Activated CD4-positive, alpha-beta memory T cell treated with anti-CD3 and anti-CD28 coated beads, Interleukin-2, amount 10 ng/mL, durations not matched to agents 7 days and 5 days (primary cell): ENCODE data around the gene MAP6. TPM values are rescaled to one million over a fixed set of nuclear protein-coding genes. Genes with fewer than 3 reads are reported as not detected.

Experiments used
- CTCF ChIA-PET: fragments of 350-600 bp; sonication (Branson Sonifier 250); formaldehyde crosslinking; loops from one replicate; lab custom pipeline; 2021; ENCODE audit warnings: antibody characterized with exemption, inconsistent platforms; lab: Charles Lee
- POLR2A ChIA-PET: fragments of 350-600 bp; sonication (Branson Sonifier 250); formaldehyde crosslinking; loops from one replicate; lab custom pipeline; 2021; ENCODE audit warnings: antibody characterized with exemption; lab: Charles Lee
- DNase-seq: peaks from one replicate; pipeline ENCODE4 v3.0.0-alpha.2; 2020
- H3K27ac Mint-ChIP-seq: one replicate; pipeline ENCODE4 v1.8.0; 2021; ENCODE audit warnings: mild to moderate bottlenecking, mixed read lengths
- H3K27me3 Mint-ChIP-seq: one replicate; pipeline ENCODE4 v1.8.0; 2021; ENCODE audit warnings: mixed read lengths
- H3K36me3 Mint-ChIP-seq: one replicate; pipeline ENCODE4 v1.8.0; 2021; ENCODE audit warnings: low read depth, mixed read lengths
- H3K4me1 Mint-ChIP-seq: one replicate; pipeline ENCODE4 v1.8.0; 2021; ENCODE audit warnings: mixed read lengths
- H3K4me3 Mint-ChIP-seq: one replicate; pipeline ENCODE4 v1.8.0; 2021; ENCODE audit warnings: mild to moderate bottlenecking, mixed read lengths
- H3K9me3 Mint-ChIP-seq: one replicate; pipeline ENCODE4 v1.8.0; 2021; ENCODE audit warnings: mixed read lengths
- total RNA-seq, 2 experiments: library from RNA; stranded (reverse); gene quantifications; one replicate each; pipeline ENCODE4 v1.2.3, GENCODE V29; 2021

Gene MAP6
- total RNA-seq, 2 experiments from 2014 or later = 1.5 to 1.6 TPM

GRCh38 chr11:75663808-75664207, 5.0 kb downstream of the MAP6 start:
- Mint-ChIP-seq H3K4me3 (no peak overlapping the region), H3K9me3 (no peaks in the 10 kb centered on the region), H3K36me3 (peaks cover 2% of the 10 kb centered on the region), H3K27me3 (peaks cover 55% of the 10 kb centered on the region), H3K27ac (no peak overlapping the region), H3K4me1 (peaks cover 12% of the 10 kb centered on the region)
- no peak for DNase-seq
- ChIA-PET POLR2A (no interaction called here), CTCF (interaction anchor here (1.4 kb wide), 1 partner anchor 14 kb away, joined by 3 read pairs; no protein-coding TSS in a partner anchor)

- ChIA-PET POLR2A (no interaction called here), CTCF (no interaction called here)
- Mint-ChIP-seq H3K27me3 (peaks cover 39% of the 10 kb centered on the region), H3K4me1 (peaks cover 7% of the 10 kb centered on the region), H3K27ac (no peak overlapping the region), H3K9me3 (no peaks in the 10 kb centered on the region), H3K36me3 (no peaks in the 10 kb centered on the region), H3K4me3 (no peak overlapping the region)
- DNase-seq = no peak
These were observed 9.0 kb downstream of the MAP6 start for GRCh38 chr11:75659836-75660235.

GRCh38 chr11:75656044-75656727, 12.7 kb downstream of the MAP6 start:
- ChIA-PET POLR2A (no interaction called here), CTCF (no interaction called here)
- Mint-ChIP-seq H3K27ac (no peak overlapping the region), H3K4me3 (no peak overlapping the region), H3K36me3 (no peaks in the 10 kb centered on the region), H3K4me1 (peaks cover 16% of the 10 kb centered on the region), H3K9me3 (no peaks in the 10 kb centered on the region), H3K27me3 (peaks cover 26% of the 10 kb centered on the region)
- DNase-seq = no peak

DNA sequence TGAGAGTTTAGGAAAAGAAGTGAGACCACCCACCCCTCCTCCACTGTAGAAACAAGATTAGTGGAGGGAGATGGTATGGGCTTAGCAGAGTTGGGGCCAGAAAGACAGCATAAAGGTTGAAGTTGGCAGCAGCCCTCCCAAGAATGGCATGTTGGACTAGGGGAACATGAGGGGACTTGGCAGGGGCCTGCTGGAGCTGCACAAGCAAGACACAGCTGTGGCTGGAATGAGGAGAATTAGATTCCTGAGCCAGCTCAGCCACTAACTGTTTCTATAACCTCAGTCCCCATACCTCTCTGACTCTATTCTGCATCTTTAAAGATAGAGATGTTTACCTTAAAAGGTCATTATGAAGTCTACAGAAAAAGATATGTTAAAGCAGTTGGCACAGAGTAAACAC, 13.2 kb downstream of the MAP6 start:
- CTCF ChIA-PET = no interaction called here
- H3K27me3 Mint-ChIP-seq = peaks cover 27% of the 10 kb centered on the region

DNA sequence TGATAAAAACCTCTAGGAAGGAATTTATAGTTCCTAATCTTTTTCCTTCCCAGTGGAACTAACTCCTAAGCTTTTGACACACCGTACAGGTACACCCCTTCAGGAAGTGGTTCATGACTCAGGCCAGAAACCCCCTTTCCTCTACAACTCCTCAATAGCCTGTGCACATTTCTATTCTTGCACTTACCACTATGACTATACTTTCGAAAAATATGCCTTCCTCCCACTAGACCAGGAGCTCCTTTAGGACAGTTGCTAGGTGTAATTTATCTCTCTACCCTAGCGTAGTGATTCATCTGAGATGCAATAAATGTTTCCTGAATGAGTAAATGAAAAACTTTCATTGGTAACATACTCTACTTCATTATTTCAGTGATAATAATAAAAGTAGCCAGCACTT, 14.5 kb downstream of the MAP6 start:
- H3K4me3 Mint-ChIP-seq = no peak overlapping the region
- no peak for DNase-seq
- POLR2A ChIA-PET = no interaction called here

More for the DNA sequence above, 13.2 kb downstream of the MAP6 start:
- Mint-ChIP-seq H3K4me1 (peaks cover 16% of the 10 kb centered on the region), H3K4me3 (no peak overlapping the region), H3K36me3 (no peaks in the 10 kb centered on the region), H3K9me3 (no peaks in the 10 kb centered on the region), H3K27ac (no peak overlapping the region)
- DNase-seq = no peak
- POLR2A ChIA-PET = no interaction called here

DNA sequence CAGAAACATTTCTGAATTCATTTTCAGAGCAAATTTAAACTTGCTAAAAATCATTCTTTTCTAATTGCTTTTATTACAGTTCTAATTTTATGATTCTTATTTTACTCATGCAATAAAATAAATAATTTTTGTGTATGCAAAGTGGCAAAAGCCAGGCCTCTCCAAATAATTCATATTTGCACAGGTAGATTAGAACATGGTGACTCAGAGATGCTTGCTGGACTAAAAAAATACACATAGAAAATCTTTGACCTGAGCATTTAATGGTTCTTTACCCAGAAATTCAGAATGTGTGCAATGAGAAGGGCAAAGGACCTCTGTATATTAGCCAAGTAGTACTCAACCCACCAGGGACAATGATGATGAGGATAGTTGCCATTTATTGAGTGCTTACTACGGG, 15.3 kb downstream of the MAP6 start:
- Mint-ChIP-seq H3K4me3 (no peak overlapping the region), H3K4me1 (peaks cover 16% of the 10 kb centered on the region), H3K27me3 (peaks cover 19% of the 10 kb centered on the region)

More for the DNA sequence above, 14.5 kb downstream of the MAP6 start:
- Mint-ChIP-seq H3K27ac (no peak overlapping the region), H3K4me1 (peaks cover 16% of the 10 kb centered on the region), H3K27me3 (peaks cover 20% of the 10 kb centered on the region), H3K36me3 (no peaks in the 10 kb centered on the region), H3K9me3 (no peaks in the 10 kb centered on the region)
- CTCF ChIA-PET = interaction anchor here (0.6 kb wide), 1 partner anchor 15 kb away, joined by 3 read pairs; no protein-coding TSS in a partner anchor

DNA sequence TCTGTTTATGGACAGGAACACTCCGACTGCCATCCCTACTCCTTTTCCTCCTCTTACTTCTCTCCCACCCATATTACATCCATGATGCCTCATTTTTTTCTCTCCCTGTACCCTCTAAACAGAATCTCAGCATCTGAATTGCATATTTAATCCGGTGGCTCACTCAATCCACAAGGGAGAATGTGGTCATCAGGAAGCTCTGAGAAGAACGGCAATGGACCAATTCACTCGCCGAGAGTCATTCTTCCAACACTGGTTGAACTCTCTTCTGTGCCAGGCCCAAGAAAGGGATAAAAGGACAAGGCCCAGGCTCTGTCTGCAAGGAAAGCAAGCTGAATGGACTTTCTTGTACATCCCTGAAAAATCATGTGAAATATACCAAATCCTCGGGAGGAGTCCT, 15.9 kb downstream of the MAP6 start:
- no peak overlapping the region for H3K27ac Mint-ChIP-seq
- no peaks in the 10 kb centered on the region for H3K9me3 Mint-ChIP-seq
- H3K4me1 Mint-ChIP-seq = peaks cover 16% of the 10 kb centered on the region
- peaks cover 15% of the 10 kb centered on the region for H3K27me3 Mint-ChIP-seq
- H3K36me3 Mint-ChIP-seq = no peaks in the 10 kb centered on the region
- no peak for DNase-seq
- H3K4me3 Mint-ChIP-seq = no peak overlapping the region
- CTCF ChIA-PET = no interaction called here
- POLR2A ChIA-PET = interaction anchor here (0.6 kb wide), 1 partner anchor 169 kb away, joined by 3 read pairs; no protein-coding TSS in a partner anchor

More for the DNA sequence above, 15.3 kb downstream of the MAP6 start:
- ChIA-PET POLR2A (interaction anchor here (0.6 kb wide), 1 partner anchor 169 kb away, joined by 3 read pairs; no protein-coding TSS in a partner anchor), CTCF (interaction anchor here (0.6 kb wide), 1 partner anchor 16 kb away, joined by 3 read pairs; no protein-coding TSS in a partner anchor)
- no peaks in the 10 kb centered on the region for H3K36me3 Mint-ChIP-seq
- H3K9me3 Mint-ChIP-seq = no peaks in the 10 kb centered on the region
- DNase-seq = no peak
- H3K27ac Mint-ChIP-seq = no peak overlapping the region

- DNase-seq = no peak
- ChIA-PET POLR2A (no interaction called here), CTCF (interaction anchor here (1.2 kb wide), 1 partner anchor 55 kb away, joined by 3 read pairs; no protein-coding TSS in a partner anchor)
- Mint-ChIP-seq H3K9me3 (no peaks in the 10 kb centered on the region), H3K4me1 (peaks cover 15% of the 10 kb centered on the region), H3K27me3 (peaks cover 13% of the 10 kb centered on the region), H3K4me3 (no peak overlapping the region), H3K27ac (no peak overlapping the region), H3K36me3 (no peaks in the 10 kb centered on the region)
These were observed 17.6 kb downstream of the MAP6 start for GRCh38 chr11:75651218-75651617.

DNA sequence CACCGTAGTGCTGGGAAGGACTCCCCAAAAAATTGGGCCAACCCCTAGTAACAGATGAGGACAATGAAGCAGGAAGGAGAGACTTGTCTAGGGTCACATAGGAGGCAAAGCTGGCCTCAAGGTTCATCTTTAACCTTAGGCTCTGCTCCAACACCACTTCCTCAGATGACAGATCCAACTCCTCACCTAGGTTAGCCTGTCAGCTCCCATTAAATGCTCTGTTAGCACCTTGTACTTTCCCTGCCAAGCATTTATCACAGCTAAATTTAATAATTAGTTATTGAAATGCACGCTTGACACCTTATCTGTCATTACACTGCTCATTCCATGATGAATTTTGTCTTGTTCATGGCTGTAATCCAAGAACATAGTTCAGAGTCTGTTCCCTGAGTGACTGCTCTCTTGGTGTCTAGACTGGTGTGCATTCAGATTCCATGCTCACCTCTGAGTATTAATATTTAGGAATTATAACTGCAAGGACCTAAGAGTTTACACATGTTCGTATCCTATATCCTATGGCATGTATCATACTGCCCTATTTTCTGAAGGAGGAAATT, 18.6 kb downstream of the MAP6 start:
- Mint-ChIP-seq H3K4me1 (peaks cover 12% of the 10 kb centered on the region), H3K27ac (no peak overlapping the region), H3K4me3 (no peak overlapping the region), H3K27me3 (peaks cover 17% of the 10 kb centered on the region), H3K36me3 (no peaks in the 10 kb centered on the region), H3K9me3 (no peaks in the 10 kb centered on the region)
- CTCF ChIA-PET = interaction anchor here (1.2 kb wide), 1 partner anchor 56 kb away, joined by 3 read pairs; no protein-coding TSS in a partner anchor
- no peak for DNase-seq
- POLR2A ChIA-PET = no interaction called here

GRCh38 chr11:75644946-75645345, 23.9 kb downstream of the MAP6 start:
- Mint-ChIP-seq H3K36me3 (no peaks in the 10 kb centered on the region), H3K4me1 (no peaks in the 10 kb centered on the region), H3K4me3 (no peak overlapping the region), H3K27ac (no peak overlapping the region), H3K27me3 (peaks cover 34% of the 10 kb centered on the region), H3K9me3 (no peaks in the 10 kb centered on the region)
- no peak for DNase-seq
- ChIA-PET POLR2A (interaction anchor here (1.0 kb wide), 1 partner anchor 213 kb away, joined by 3 read pairs; no protein-coding TSS in a partner anchor), CTCF (no interaction called here)

DNA sequence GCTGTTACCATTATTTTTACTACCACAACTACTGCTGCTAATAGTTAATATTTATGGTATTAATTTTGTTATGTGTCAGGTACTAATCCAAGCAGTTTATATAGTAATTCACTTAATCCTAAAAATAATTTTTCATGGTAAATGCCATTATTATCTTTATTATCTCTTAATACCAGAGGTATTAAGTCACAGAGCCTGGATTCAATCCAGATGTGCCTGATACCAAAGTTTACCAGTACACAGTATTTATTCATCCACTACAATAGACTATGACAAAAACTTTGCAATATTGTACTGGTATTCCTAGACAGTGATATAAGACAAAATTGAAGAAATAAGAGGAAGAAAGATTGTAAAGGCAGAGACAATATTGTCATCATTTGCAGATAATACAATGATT, 24.5 kb downstream of the MAP6 start:
- no peaks in the 10 kb centered on the region for H3K4me1 Mint-ChIP-seq
- no peaks in the 10 kb centered on the region for H3K9me3 Mint-ChIP-seq
- peaks cover 34% of the 10 kb centered on the region for H3K27me3 Mint-ChIP-seq
- CTCF ChIA-PET = no interaction called here
- H3K36me3 Mint-ChIP-seq = no peaks in the 10 kb centered on the region
- POLR2A ChIA-PET = no interaction called here
- H3K27ac Mint-ChIP-seq = no peak overlapping the region
- H3K4me3 Mint-ChIP-seq = no peak overlapping the region
- DNase-seq = no peak

DNA sequence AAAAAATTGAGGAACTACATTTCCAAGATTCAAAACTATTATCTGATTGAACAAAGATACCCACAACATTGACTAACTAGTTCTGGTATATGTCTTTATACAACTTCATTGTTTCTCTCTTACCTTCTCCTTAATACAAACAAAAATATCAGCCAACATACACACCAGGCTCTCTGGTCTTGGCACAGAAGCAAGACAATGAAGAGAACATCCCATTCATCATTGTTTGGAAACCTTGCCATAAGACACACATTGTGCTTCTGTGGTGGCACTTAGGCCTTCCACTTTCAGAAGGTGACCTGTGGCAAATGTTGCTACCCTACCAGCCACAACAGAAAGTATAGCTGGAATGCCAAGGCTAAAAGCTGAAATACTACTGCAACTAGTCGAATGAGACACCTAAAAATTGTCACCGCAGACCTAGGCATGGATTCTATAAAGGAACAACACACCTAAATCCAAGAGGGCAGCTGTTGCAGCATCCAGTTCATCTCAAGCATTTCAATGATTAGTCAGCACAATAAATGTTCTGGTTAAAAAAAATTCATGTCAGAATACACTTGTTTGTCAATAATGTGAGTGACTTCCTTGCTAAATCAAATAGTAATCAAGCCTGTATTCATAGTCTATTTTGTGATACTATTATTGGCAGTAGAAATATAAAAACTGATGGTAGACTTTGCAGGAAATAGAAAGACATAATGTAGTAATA, 26.3 kb downstream of the MAP6 start:
- DNase-seq = no peak
- H3K36me3 Mint-ChIP-seq = no peaks in the 10 kb centered on the region
- ChIA-PET CTCF (no interaction called here), POLR2A (no interaction called here)
- H3K9me3 Mint-ChIP-seq = no peaks in the 10 kb centered on the region
- peaks cover 38% of the 10 kb centered on the region for H3K27me3 Mint-ChIP-seq
- H3K4me1 Mint-ChIP-seq = no peaks in the 10 kb centered on the region
- H3K4me3 Mint-ChIP-seq = no peak overlapping the region
- no peak overlapping the region for H3K27ac Mint-ChIP-seq

DNA sequence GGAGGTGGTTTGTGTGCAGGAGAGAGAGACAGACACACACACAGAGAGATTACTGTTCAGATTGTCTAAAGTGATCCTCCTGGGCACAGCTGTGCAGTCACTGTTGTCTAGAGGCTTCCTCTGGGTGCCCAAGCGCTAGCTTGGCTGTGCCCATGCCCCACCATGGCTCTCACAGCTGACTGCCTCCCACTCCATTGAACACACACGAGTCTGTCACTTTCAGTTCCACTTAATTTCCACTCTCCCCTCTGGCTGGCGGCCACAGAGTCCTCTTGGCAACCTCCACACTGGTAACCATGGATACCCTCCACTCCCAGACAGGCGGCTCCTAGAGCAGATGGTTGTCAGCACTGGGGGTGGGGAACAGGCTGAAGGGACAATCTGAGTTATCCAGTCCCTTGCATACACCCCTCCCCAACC, 29.1 kb downstream of the MAP6 start:
- Mint-ChIP-seq H3K4me1 (no peaks in the 10 kb centered on the region), H3K4me3 (no peak overlapping the region), H3K9me3 (no peaks in the 10 kb centered on the region), H3K36me3 (no peaks in the 10 kb centered on the region), H3K27ac (no peak overlapping the region), H3K27me3 (peaks cover 40% of the 10 kb centered on the region)
- DNase-seq = no peak
- ChIA-PET CTCF (no interaction called here), POLR2A (no interaction called here)
